CD14-positive monocyte (primary cell): ENCODE results near the gene CUL1. TPM values are rescaled to one million over a fixed set of nuclear protein-coding genes. Genes with fewer than 3 reads are reported as not detected.

ENCODE experiments used
- DNase-seq, 3 donors: peaks; one replicate each; pipeline ENCODE4 v3.0.0-alpha.2; 2011 to 2022
- H2AFZ ChIP-seq: 2 replicates; pipeline ENCODE4 v1.6.0; 2012; ENCODE audit warnings: mild to moderate bottlenecking, low read depth, low read length, inconsistent platforms; ENCODE audit not compliant: insufficient read depth, poor library complexity, severe bottlenecking
- H3K27ac ChIP-seq, 2 donors: 1 replicate in 1 of 2; 2 replicates in 1 of 2; pipeline ENCODE4 v1.5.1; 2012 to 2013; ENCODE audit warnings: low read length in 2 of 2, control low read depth in 1 of 2, inconsistent platforms in 1 of 2, low read depth in 1 of 2, mild to moderate bottlenecking in 1 of 2
- H3K27me3 ChIP-seq, 2 donors: one replicate each; pipeline versions ENCODE4 v1.6.0 to v1.6.1; 2011 to 2013; ENCODE audit warnings: low read length in 2 of 2; ENCODE audit not compliant: control insufficient read depth in 2 of 2, insufficient read depth in 2 of 2
- H3K36me3 ChIP-seq, 2 donors: replicated peaks in 1 of 2; 1 replicate in 1 of 2; 2 replicates in 1 of 2; pipeline versions ENCODE4 v1.5.1 to v1.6.1; 2012 to 2013; ENCODE audit warnings: low read length in 2 of 2, control low read depth in 1 of 2, inconsistent platforms in 1 of 2, mild to moderate bottlenecking in 1 of 2; ENCODE audit not compliant: insufficient read depth in 2 of 2, control insufficient read depth in 1 of 2
- H3K4me1 ChIP-seq, 2 donors: 1 replicate in 1 of 2; 2 replicates in 1 of 2; pipeline versions ENCODE4 v1.5.1 to v1.6.1; 2012 to 2013; ENCODE audit warnings: low read length in 2 of 2, control low read depth in 1 of 2, inconsistent platforms in 1 of 2, mild to moderate bottlenecking in 1 of 2, moderate library complexity in 1 of 2; ENCODE audit not compliant: insufficient read depth in 2 of 2, control insufficient read depth in 1 of 2
- H3K4me2 ChIP-seq: replicated peaks from 2 replicates; pipeline ENCODE3; 2012; ENCODE audit warnings: low read length, moderate library complexity, mild to moderate bottlenecking; ENCODE audit not compliant: poor library complexity, severe bottlenecking; ENCODE audit errors: extremely low read depth
- H3K4me3 ChIP-seq, 3 experiments: fragments of 200-600 bp in 1 of 3; sonication (generic) in 1 of 3; replicated peaks in 1 of 3; 1 replicate in 2 of 3; 2 replicates in 1 of 3; pipeline ENCODE4 v1.5.1; 2011 to 2013; ENCODE audit warnings: low read length in 3 of 3, mild to moderate bottlenecking in 3 of 3, control low read depth in 2 of 3, low read depth in 2 of 3, inconsistent platforms in 1 of 3, moderate library complexity in 1 of 3
- H3K79me2 ChIP-seq: 2 replicates; pipeline ENCODE4 v1.6.0; 2012; ENCODE audit warnings: mild to moderate bottlenecking, control low read depth, inconsistent platforms, low read length, moderate library complexity; ENCODE audit not compliant: insufficient read depth
- H3K9ac ChIP-seq: 2 replicates; pipeline ENCODE4 v1.6.0; 2017; ENCODE audit warnings: low read length, mild to moderate bottlenecking; ENCODE audit not compliant: insufficient read depth, poor library complexity, severe bottlenecking
- H3K9me3 ChIP-seq, 2 donors: replicated peaks in 1 of 2; 1 replicate in 1 of 2; 2 replicates in 1 of 2; pipeline versions ENCODE4 v1.5.1 to v1.6.1; 2012 to 2013; ENCODE audit warnings: low read length in 2 of 2, control low read depth in 1 of 2; ENCODE audit not compliant: control insufficient read depth in 1 of 2, insufficient read depth in 1 of 2
- H4K20me1 ChIP-seq: 2 replicates; pipeline ENCODE4 v1.6.0; 2012; ENCODE audit warnings: mild to moderate bottlenecking, low read length, control low read depth, moderate library complexity; ENCODE audit not compliant: insufficient read depth
- H3K27ac Mint-ChIP-seq, 7 donors: one replicate each; pipeline ENCODE4 v1.8.0; 2020; ENCODE audit warnings: mild to moderate bottlenecking in 7 of 7, mixed read lengths in 7 of 7, moderate library complexity in 6 of 7, inconsistent platforms in 2 of 7
- H3K27me3 Mint-ChIP-seq, 3 donors: one replicate each; pipeline ENCODE4 v1.8.0; 2021 to 2022; ENCODE audit warnings: low read depth in 3 of 3, mild to moderate bottlenecking in 3 of 3, mixed read lengths in 3 of 3, moderate library complexity in 3 of 3, inconsistent platforms in 1 of 3
- H3K36me3 Mint-ChIP-seq, 2 donors: one replicate each; pipeline ENCODE4 v1.8.0; 2020; ENCODE audit warnings: mixed read lengths in 2 of 2, inconsistent platforms in 1 of 2, mild to moderate bottlenecking in 1 of 2
- H3K4me1 Mint-ChIP-seq: one replicate; pipeline ENCODE4 v1.8.0; 2020; ENCODE audit warnings: mild to moderate bottlenecking, mixed read lengths
- H3K4me3 Mint-ChIP-seq, 2 donors: one replicate each; pipeline ENCODE4 v1.8.0; 2020; ENCODE audit warnings: mild to moderate bottlenecking in 2 of 2, mixed read lengths in 2 of 2, moderate library complexity in 1 of 2
- H3K9me3 Mint-ChIP-seq, 7 donors: one replicate each; pipeline ENCODE4 v1.8.0; 2020 to 2022; ENCODE audit warnings: mixed read lengths in 7 of 7, mild to moderate bottlenecking in 6 of 7, moderate library complexity in 6 of 7, inconsistent platforms in 2 of 7
- CTCF ChIP-seq: fragments of 200-600 bp; IDR thresholded peaks from one replicate; pipeline ENCODE4 v1.8.0; 2022; ENCODE audit warnings: antibody characterized with exemption, mild to moderate bottlenecking
- WGBS: methylation state at CpG from one replicate; pipeline ENCODE4 v1.1.5; 2013; ENCODE audit warnings: missing lambda C conversion rate; ENCODE audit not compliant: insufficient coverage; 5-methylcytosine and 5-hydroxymethylcytosine counted together
- intact Hi-C, 2 donors: fragments of 100-400 bp; cut with micrococcal nuclease; formaldehyde crosslinking; loops; one replicate each; pipeline versions ENCODE4 v1.15.0 to v1.15.1; 2023
- polyA plus RNA-seq, 3 donors: library from polyadenylated mRNA; depleted of rRNA in 1 of 3; unstranded in 2 of 3; stranded (reverse) in 1 of 3; fragments of 300-500 nt in 2 of 3; fragments of >200 nt in 1 of 3; fragmentation: Illumina TruSeq in 2 of 3; gene quantifications; 1 replicate in 2 of 3; 2 replicates in 1 of 3; pipeline ENCODE4 v1.2.3, GENCODE V29; 2012 to 2021

CUL1 gene
- polyA plus RNA-seq, 3 donors: 22.8 to 32.6 (median 23.9) TPM

DNA sequence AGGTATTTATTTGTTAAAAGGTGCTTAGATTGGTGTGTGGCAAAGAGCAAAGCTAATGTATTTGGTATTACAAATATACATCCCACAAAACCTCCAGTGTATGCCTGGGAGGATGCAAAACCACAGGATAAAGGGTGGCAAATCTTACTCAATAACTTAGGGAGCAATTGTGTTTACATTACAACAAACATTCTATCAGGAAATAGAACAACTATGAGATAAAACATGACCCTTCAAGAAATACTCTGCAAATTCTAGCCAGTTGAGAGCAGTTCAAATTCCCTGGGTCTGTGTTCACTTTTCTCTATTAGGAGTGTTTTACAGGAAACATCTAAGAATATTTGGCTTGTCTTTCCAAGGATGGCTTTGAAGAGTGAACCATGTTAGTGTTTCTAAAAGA, 64.9 kb downstream of the CUL1 start:
- H3K9ac ChIP-seq: no peak overlapping the region
- Mint-ChIP-seq H3K4me1 (no peaks in the 10 kb centered on the region), H3K9me3 (no peaks in the 10 kb centered on the region), H3K4me3 (no peak overlapping the region), H3K36me3 (peaks cover 65 to 77% of the 10 kb centered on the region in 2 donors), H3K27me3 (no peaks in the 10 kb centered on the region), H3K27ac (no peak overlapping the region)
- no peak overlapping the region for H3K4me2 ChIP-seq
- no peak overlapping the region for H3K4me3 ChIP-seq
- no peaks in the 10 kb centered on the region for H3K79me2 ChIP-seq
- no peaks in the 10 kb centered on the region for H3K9me3 ChIP-seq
- intact Hi-C loops: no loop called here
- H3K36me3 ChIP-seq: peaks cover 63 to 99% of the 10 kb centered on the region in 2 donors
- no peak for DNase-seq
- no peak overlapping the region for H2AFZ ChIP-seq
- H3K4me1 ChIP-seq: no peaks in the 10 kb centered on the region
- H3K27me3 ChIP-seq: no peaks in the 10 kb centered on the region
- no peak overlapping the region for H3K27ac ChIP-seq
- no peak for TF ChIP-seq CTCF
- H4K20me1 ChIP-seq: no peaks in the 10 kb centered on the region

- Mint-ChIP-seq H3K27ac (no peak overlapping the region), H3K9me3 (no peaks in the 10 kb centered on the region), H3K36me3 (peaks cover 76 to 89% of the 10 kb centered on the region in 2 donors), H3K4me3 (no peak overlapping the region), H3K27me3 (no peaks in the 10 kb centered on the region), H3K4me1 (no peaks in the 10 kb centered on the region)
- 92% methylated on average over 2 of the region's 6 CpGs for WGBS
- no peak for DNase-seq
- Histone ChIP-seq H3K27ac (no peak overlapping the region), H2AFZ (no peak overlapping the region), H3K79me2 (no peaks in the 10 kb centered on the region), H3K4me1 (no peaks in the 10 kb centered on the region), H3K4me2 (no peak overlapping the region), H3K9ac (no peak overlapping the region), H3K36me3 (peaks cover 87 to 100% of the 10 kb centered on the region in 2 donors), H3K9me3 (no peaks in the 10 kb centered on the region), H4K20me1 (no peaks in the 10 kb centered on the region), H3K4me3 (no peak overlapping the region), H3K27me3 (no peaks in the 10 kb centered on the region)
- TF ChIP-seq CTCF: no peak
- intact Hi-C loops: no loop called here
These were observed 71.3 kb downstream of the CUL1 start for GRCh38 chr7:148770004-148770403.
